GM23338 (cell line): Measurements from ENCODE around the gene KIF1A. TPM values are rescaled to one million over a fixed set of nuclear protein-coding genes. Genes with fewer than 3 reads are reported as not detected.

ENCODE experiments used
- ATAC-seq: fragments of 200-7000 bp; cut with Tn5 transposase; 3 replicates; pipeline ENCODE4 v1.9.1; 2020
- DNase-seq: peaks from one replicate; pipeline ENCODE4 v3.0.0-alpha.2; 2015; ENCODE audit warnings: low spot score
- H2AFZ ChIP-seq: fragments of 200-600 bp; sonication (generic); 2 replicates; pipeline ENCODE4 v1.8.0; 2016; ENCODE audit warnings: antibody characterized with exemption, mild to moderate bottlenecking, moderate library complexity
- H3F3A ChIP-seq: fragments of 200-600 bp; sonication (generic); replicated peaks from 2 replicates; pipeline ENCODE4 v1.8.0; 2017; ENCODE audit warnings: antibody characterized with exemption, mixed run types, low read depth
- H3K27ac ChIP-seq: fragments of 200-600 bp; sonication (generic); 2 replicates; pipeline ENCODE4 v1.6.1; 2016; ENCODE audit warnings: low read depth
- H3K27me3 ChIP-seq: fragments of 200-600 bp; sonication (generic); 2 replicates; pipeline ENCODE4 v1.8.0; 2016; ENCODE audit warnings: mild to moderate bottlenecking, mixed run types, moderate library complexity; ENCODE audit not compliant: insufficient read depth
- H3K36me3 ChIP-seq: fragments of 200-600 bp; sonication (generic); 2 replicates; pipeline ENCODE4 v1.8.0; 2016; ENCODE audit warnings: mild to moderate bottlenecking; ENCODE audit not compliant: insufficient read depth
- H3K4me1 ChIP-seq: fragments of 200-600 bp; sonication (generic); 2 replicates; pipeline ENCODE4 v1.8.0; 2016; ENCODE audit warnings: mild to moderate bottlenecking, moderate library complexity; ENCODE audit not compliant: insufficient read depth
- H3K4me2 ChIP-seq: fragments of 200-600 bp; sonication (generic); 2 replicates; pipeline ENCODE4 v1.7.1; 2017; ENCODE audit warnings: mixed run types
- H3K4me3 ChIP-seq: fragments of 200-600 bp; sonication (generic); 2 replicates; pipeline ENCODE4 v1.6.1; 2016; ENCODE audit warnings: mixed run types
- H3K79me2 ChIP-seq: fragments of 200-600 bp; sonication (generic); replicated peaks from 2 replicates; pipeline ENCODE4 v1.8.0; 2017; ENCODE audit warnings: mild to moderate bottlenecking; ENCODE audit not compliant: insufficient read depth
- H3K9me2 ChIP-seq: fragments of 200-600 bp; sonication (generic); 2 replicates; pipeline ENCODE4 v1.8.0; 2017; ENCODE audit not compliant: insufficient read depth
- H4K20me1 ChIP-seq: fragments of 200-600 bp; sonication (generic); replicated peaks from 2 replicates; pipeline ENCODE4 v1.8.0; 2017; ENCODE audit warnings: mild to moderate bottlenecking; ENCODE audit not compliant: insufficient read depth
- H3K27ac Mint-ChIP-seq: 2 replicates; pipeline ENCODE4 v1.8.0; 2020; ENCODE audit warnings: inconsistent platforms, mild to moderate bottlenecking, moderate library complexity, mixed read lengths
- H3K27me3 Mint-ChIP-seq: 3 replicates; pipeline ENCODE4 v1.8.0; 2022; ENCODE audit warnings: low read depth, mild to moderate bottlenecking, moderate library complexity, mixed read lengths, inconsistent platforms; ENCODE audit not compliant: insufficient read depth, poor library complexity
- H3K36me3 Mint-ChIP-seq: 3 replicates; pipeline ENCODE4 v1.8.0; 2021; ENCODE audit warnings: low read depth, mild to moderate bottlenecking, inconsistent platforms, moderate library complexity, mixed read lengths
- H3K4me1 Mint-ChIP-seq: 3 replicates; pipeline ENCODE4 v1.8.0; 2020; ENCODE audit warnings: mild to moderate bottlenecking, inconsistent platforms, mixed read lengths
- H3K4me3 Mint-ChIP-seq: 3 replicates; pipeline ENCODE4 v1.8.0; 2021; ENCODE audit warnings: moderate library complexity, mild to moderate bottlenecking, inconsistent platforms, mixed read lengths
- H3K9me3 Mint-ChIP-seq: 3 replicates; pipeline ENCODE4 v1.8.0; 2020; ENCODE audit warnings: moderate library complexity, mild to moderate bottlenecking, inconsistent platforms, mixed read lengths
- CREB1 ChIP-seq: fragments of 250-450 bp; sonication (Bioruptor Pico); IDR thresholded peaks from 2 replicates; pipeline ENCODE4 v1.5.0; 2020; ENCODE audit warnings: low read depth, mild to moderate bottlenecking, moderate library complexity
- ETS1 ChIP-seq: IDR thresholded peaks from 2 replicates; pipeline ENCODE4 v1.6.1; 2016; ENCODE audit warnings: antibody characterized with exemption
- EZH2 ChIP-seq: fragments of 200-600 bp; sonication (generic); IDR thresholded peaks from one replicate; pipeline ENCODE4 v1.8.0; 2017; ENCODE audit warnings: antibody characterized with exemption, mild to moderate bottlenecking, low read depth; ENCODE audit not compliant: unreplicated experiment
- EZH2phosphoT487 ChIP-seq: fragments of 200-600 bp; sonication (generic); IDR thresholded peaks from one replicate; pipeline ENCODE4 v1.8.1; 2018; ENCODE audit warnings: antibody characterized with exemption; ENCODE audit not compliant: unreplicated experiment
- JUNB ChIP-seq: IDR thresholded peaks from one replicate; pipeline ENCODE4 v1.6.1; 2016; ENCODE audit warnings: antibody characterized with exemption; ENCODE audit not compliant: unreplicated experiment
- NANOG ChIP-seq: IDR thresholded peaks from 2 replicates; pipeline ENCODE4 v1.6.1; 2016; ENCODE audit warnings: antibody characterized with exemption, borderline replicate concordance
- POLR2AphosphoS5 ChIP-seq: IDR thresholded peaks from 2 replicates; pipeline ENCODE4 v1.6.1; 2016; ENCODE audit warnings: antibody characterized with exemption, low read depth
- REST ChIP-seq: IDR thresholded peaks from one replicate; pipeline ENCODE4 v1.6.1; 2018; ENCODE audit warnings: antibody characterized with exemption; ENCODE audit not compliant: unreplicated experiment
- STAT1 ChIP-seq: IDR thresholded peaks from one replicate; pipeline ENCODE4 v1.6.1; 2016; ENCODE audit warnings: antibody characterized with exemption; ENCODE audit not compliant: unreplicated experiment
- ZNF114 ChIP-seq: fragments of 250-450 bp; sonication (Bioruptor Pico); IDR thresholded peaks from 2 replicates; pipeline ENCODE4 v1.5.0; 2020; ENCODE audit warnings: mild to moderate bottlenecking, moderate library complexity
- ZNF331 ChIP-seq: fragments of 250-450 bp; sonication (Bioruptor Pico); IDR thresholded peaks from 2 replicates; pipeline ENCODE4 v1.5.0; 2020; ENCODE audit warnings: low read depth, mild to moderate bottlenecking, moderate library complexity
- ZNF462 ChIP-seq: fragments of 250-450 bp; sonication (Bioruptor Pico); IDR thresholded peaks from 2 replicates; pipeline ENCODE4 v1.5.0; 2020; ENCODE audit warnings: mild to moderate bottlenecking, moderate library complexity
- polyA plus RNA-seq: library from polyadenylated mRNA; unstranded; fragments of >200 nt; fragmentation: Nextera tagmentation; extraction: Ambion mirVana; gene quantifications from 2 replicates; pipeline ENCODE4 v1.2.1, GENCODE V29; 2016
- total RNA-seq: library from RNA; depleted of rRNA; stranded (reverse); fragments of >200 nt; shearing (Covaris generic); gene quantifications from 2 replicates; pipeline ENCODE4 v1.2.3, GENCODE V29; 2014
- TF ChIP-seq, protein P1 (sequence below), 2 experiments: fragments of 200-600 bp in 1 of 2; sonication (generic) in 1 of 2; conservative IDR thresholded peaks; 2 replicates each; pipeline versions ENCODE4 v1.5.1 to v1.6.1; 2016 to 2017; ENCODE audit warnings: antibody characterized with exemption in 2 of 2, low read depth in 2 of 2, mild to moderate bottlenecking in 2 of 2, moderate library complexity in 1 of 2

The KIF1A gene
- total and polyA plus RNA-seq, 2 experiments from 2014 or later, result 169 to 214 TPM

- no peaks in the 10 kb centered on the region for H3K36me3 ChIP-seq
- Mint-ChIP-seq H3K9me3 (no peaks in the 10 kb centered on the region), H3K27me3 (peaks cover 8% of the 10 kb centered on the region), H3K27ac (no peak overlapping the region), H3K4me3 (no peak overlapping the region), H3K4me1 (no peaks in the 10 kb centered on the region; the same call in 2 of the 3 replicates), H3K36me3 (no peaks in the 10 kb centered on the region)
- H2AFZ ChIP-seq, result no peak overlapping the region
- peaks cover 13% of the 10 kb centered on the region for H3K27me3 ChIP-seq
- no peaks in the 10 kb centered on the region for H3K79me2 ChIP-seq
- DNase-seq (no peak), ATAC-seq (no peak)
- no peak overlapping the region for H3K27ac ChIP-seq
- TF ChIP-seq ETS1 (no peak), CREB1 (CRISPR knock-in tag) (no peak), POLR2AphosphoS5 (no peak), EZH2phosphoT487 (no peak), ZNF462 (CRISPR knock-in tag) (no peak), ZNF114 (CRISPR knock-in tag) (no peak), NANOG (no peak), EZH2 (no peak), ZNF331 (CRISPR knock-in tag) (no peak), STAT1 (no peak), JUNB (no peak), REST (no peak)
- TF ChIP-seq, protein P1, sequence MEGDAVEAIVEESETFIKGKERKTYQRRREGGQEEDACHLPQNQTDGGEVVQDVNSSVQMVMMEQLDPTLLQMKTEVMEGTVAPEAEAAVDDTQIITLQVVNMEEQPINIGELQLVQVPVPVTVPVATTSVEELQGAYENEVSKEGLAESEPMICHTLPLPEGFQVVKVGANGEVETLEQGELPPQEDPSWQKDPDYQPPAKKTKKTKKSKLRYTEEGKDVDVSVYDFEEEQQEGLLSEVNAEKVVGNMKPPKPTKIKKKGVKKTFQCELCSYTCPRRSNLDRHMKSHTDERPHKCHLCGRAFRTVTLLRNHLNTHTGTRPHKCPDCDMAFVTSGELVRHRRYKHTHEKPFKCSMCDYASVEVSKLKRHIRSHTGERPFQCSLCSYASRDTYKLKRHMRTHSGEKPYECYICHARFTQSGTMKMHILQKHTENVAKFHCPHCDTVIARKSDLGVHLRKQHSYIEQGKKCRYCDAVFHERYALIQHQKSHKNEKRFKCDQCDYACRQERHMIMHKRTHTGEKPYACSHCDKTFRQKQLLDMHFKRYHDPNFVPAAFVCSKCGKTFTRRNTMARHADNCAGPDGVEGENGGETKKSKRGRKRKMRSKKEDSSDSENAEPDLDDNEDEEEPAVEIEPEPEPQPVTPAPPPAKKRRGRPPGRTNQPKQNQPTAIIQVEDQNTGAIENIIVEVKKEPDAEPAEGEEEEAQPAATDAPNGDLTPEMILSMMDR (conservative IDR thresholded peaks at IDR 0.05; ENCODE audit: low read depth in 2 of 2), result no peak
- H3K9me2 ChIP-seq, result no peaks in the 10 kb centered on the region
- H3K4me2 ChIP-seq, result no peak overlapping the region
- no peaks in the 10 kb centered on the region for H3F3A ChIP-seq
- H3K4me1 ChIP-seq, result peaks cover 3% of the 10 kb centered on the region; the same call in 1 of the 2 replicates
- no peak overlapping the region for H3K4me3 ChIP-seq
- H4K20me1 ChIP-seq, result no peaks in the 10 kb centered on the region
These were observed 15.5 kb upstream of the KIF1A start for GRCh38 chr2:240835528-240835927.
